ENCODE measurements around the gene ADGRB2.

The ADGRB2 gene

DNA sequence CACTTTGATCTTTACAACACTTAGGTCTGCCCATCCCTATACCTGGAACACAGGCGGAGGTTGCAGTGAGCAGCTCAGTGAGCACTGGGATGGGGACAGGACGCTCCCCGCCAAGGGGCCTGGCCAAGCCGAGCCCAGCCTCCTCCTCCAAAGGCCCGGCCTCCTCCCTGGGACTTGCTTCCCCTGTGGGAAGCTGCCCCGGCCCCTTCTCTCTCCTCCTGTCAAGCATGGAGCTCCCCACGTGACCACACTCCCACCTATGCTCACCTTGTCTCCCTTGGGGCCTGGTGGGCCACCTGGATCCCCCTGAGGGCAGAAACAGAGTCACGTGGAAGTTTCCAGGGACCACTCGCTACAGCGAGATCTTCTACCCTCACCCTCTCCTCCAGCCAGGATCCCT, 73.2 kb downstream of the ADGRB2 start:
- H3K9ac ChIP-seq (ENCODE audit: low read depth, low read length, poor library complexity, severe bottlenecking) = no peak overlapping the region
- no peaks in the 10 kb centered on the region for H4K20me1 ChIP-seq (ENCODE audit: insufficient read depth, low read length, poor library complexity, severe bottlenecking)
- no peaks in the 10 kb centered on the region for H3K79me2 ChIP-seq (ENCODE audit: insufficient read depth, low read length)
- H3K4me2 ChIP-seq (ENCODE audit: low read depth, low read length, poor library complexity, severe bottlenecking) = no peak overlapping the region
- no peaks in the 10 kb centered on the region for H3K27me3 ChIP-seq (ENCODE audit: insufficient read depth, low read length, poor library complexity, severe bottlenecking)
- H3K4me3 ChIP-seq (ENCODE audit: low read length, poor library complexity, severe bottlenecking) = no peak overlapping the region
- no peaks in the 10 kb centered on the region for H3F3A ChIP-seq (ENCODE audit: low read depth)
- no peaks in the 10 kb centered on the region for H3K4me1 ChIP-seq (ENCODE audit: insufficient read depth, low read length, poor library complexity, severe bottlenecking)
- no peak for TF ChIP-seq EZH2phosphoT487 (IDR thresholded peaks at IDR 0.05; ENCODE audit: borderline replicate concordance)
- TF ChIP-seq, protein P1, sequence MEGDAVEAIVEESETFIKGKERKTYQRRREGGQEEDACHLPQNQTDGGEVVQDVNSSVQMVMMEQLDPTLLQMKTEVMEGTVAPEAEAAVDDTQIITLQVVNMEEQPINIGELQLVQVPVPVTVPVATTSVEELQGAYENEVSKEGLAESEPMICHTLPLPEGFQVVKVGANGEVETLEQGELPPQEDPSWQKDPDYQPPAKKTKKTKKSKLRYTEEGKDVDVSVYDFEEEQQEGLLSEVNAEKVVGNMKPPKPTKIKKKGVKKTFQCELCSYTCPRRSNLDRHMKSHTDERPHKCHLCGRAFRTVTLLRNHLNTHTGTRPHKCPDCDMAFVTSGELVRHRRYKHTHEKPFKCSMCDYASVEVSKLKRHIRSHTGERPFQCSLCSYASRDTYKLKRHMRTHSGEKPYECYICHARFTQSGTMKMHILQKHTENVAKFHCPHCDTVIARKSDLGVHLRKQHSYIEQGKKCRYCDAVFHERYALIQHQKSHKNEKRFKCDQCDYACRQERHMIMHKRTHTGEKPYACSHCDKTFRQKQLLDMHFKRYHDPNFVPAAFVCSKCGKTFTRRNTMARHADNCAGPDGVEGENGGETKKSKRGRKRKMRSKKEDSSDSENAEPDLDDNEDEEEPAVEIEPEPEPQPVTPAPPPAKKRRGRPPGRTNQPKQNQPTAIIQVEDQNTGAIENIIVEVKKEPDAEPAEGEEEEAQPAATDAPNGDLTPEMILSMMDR (conservative IDR thresholded peaks at IDR 0.05; ENCODE audit: low read length) = no peak
- no peak overlapping the region for H2AFZ ChIP-seq (ENCODE audit: low read length)
- H3K36me3 ChIP-seq (ENCODE audit: insufficient read depth, low read length) = no peaks in the 10 kb centered on the region
- no peaks in the 10 kb centered on the region for H3K9me3 ChIP-seq (ENCODE audit: insufficient read depth, low read depth, low read length)
- no peaks in the 10 kb centered on the region for H3K9me2 ChIP-seq (replicated peaks; ENCODE audit: low read depth, low read length)

DNA sequence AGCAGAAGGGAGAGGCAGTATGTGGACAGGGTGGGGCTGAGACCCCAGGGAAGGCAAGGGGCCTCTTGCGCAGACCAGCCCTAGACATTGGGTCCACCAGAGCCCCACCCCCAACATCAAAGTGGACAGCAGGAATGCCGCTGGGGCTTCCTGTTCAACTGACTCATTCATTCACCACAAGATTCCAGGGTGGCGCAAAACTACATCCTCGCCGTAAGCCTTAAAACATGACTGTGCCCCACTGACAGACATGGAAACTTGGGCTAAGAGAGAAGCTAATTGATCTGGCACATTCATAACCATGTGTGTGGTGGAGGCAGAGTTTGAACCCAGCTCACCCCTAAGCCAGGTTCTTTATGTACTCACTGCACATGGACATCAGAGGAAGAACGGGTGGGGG, 74.3 kb downstream of the ADGRB2 start:
- H3K36me3 ChIP-seq (ENCODE audit: insufficient read depth, low read length) = no peaks in the 10 kb centered on the region
- no peaks in the 10 kb centered on the region for H3K9me3 ChIP-seq (ENCODE audit: insufficient read depth, low read depth, low read length)
- no peaks in the 10 kb centered on the region for H3K27me3 ChIP-seq (ENCODE audit: insufficient read depth, low read length, poor library complexity, severe bottlenecking)
- no peak overlapping the region for H3K4me2 ChIP-seq (ENCODE audit: low read depth, low read length, poor library complexity, severe bottlenecking)
- H3K9ac ChIP-seq (ENCODE audit: low read depth, low read length, poor library complexity, severe bottlenecking) = no peak overlapping the region
- no peak overlapping the region for H2AFZ ChIP-seq (ENCODE audit: low read length)
- H3F3A ChIP-seq (ENCODE audit: low read depth) = no peaks in the 10 kb centered on the region
- no peak for TF ChIP-seq EZH2phosphoT487 (IDR thresholded peaks at IDR 0.05; ENCODE audit: borderline replicate concordance)
- TF ChIP-seq, protein P1 (conservative IDR thresholded peaks at IDR 0.05; ENCODE audit: low read length) = no peak
- no peaks in the 10 kb centered on the region for H4K20me1 ChIP-seq (ENCODE audit: insufficient read depth, low read length, poor library complexity, severe bottlenecking)
- no peaks in the 10 kb centered on the region for H3K4me1 ChIP-seq (ENCODE audit: insufficient read depth, low read length, poor library complexity, severe bottlenecking)
- H3K79me2 ChIP-seq (ENCODE audit: insufficient read depth, low read length) = no peaks in the 10 kb centered on the region
- no peaks in the 10 kb centered on the region for H3K9me2 ChIP-seq (replicated peaks; ENCODE audit: low read depth, low read length)
- no peak overlapping the region for H3K4me3 ChIP-seq (ENCODE audit: low read length, poor library complexity, severe bottlenecking)

DNA sequence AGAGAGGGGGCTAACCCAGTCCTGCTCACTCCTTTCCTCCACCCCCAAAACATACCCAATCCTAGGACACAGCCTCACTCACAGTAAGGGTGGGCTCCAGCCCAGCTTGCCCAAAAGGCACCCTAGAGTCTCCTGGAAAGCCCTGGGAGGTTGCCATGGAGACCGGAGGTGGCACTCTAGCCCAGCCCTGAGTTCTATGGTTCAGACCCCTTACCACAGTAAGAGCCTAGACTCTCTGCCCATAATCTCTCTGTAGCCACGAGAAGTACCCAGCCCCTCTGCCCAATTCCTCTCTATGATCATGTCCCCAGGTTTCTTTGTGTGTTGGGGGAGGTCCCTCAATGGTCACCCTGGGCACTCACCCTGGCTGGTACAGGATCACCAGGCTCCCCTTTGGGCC, 74.8 kb downstream of the ADGRB2 start:
- TF ChIP-seq, protein P1 (conservative IDR thresholded peaks at IDR 0.05; ENCODE audit: low read length) = no peak
- no peak for TF ChIP-seq EZH2phosphoT487 (IDR thresholded peaks at IDR 0.05; ENCODE audit: borderline replicate concordance)
- no peak overlapping the region for H3K9ac ChIP-seq (ENCODE audit: low read depth, low read length, poor library complexity, severe bottlenecking)
- H3K4me3 ChIP-seq (ENCODE audit: low read length, poor library complexity, severe bottlenecking) = no peak overlapping the region
- H4K20me1 ChIP-seq (ENCODE audit: insufficient read depth, low read length, poor library complexity, severe bottlenecking) = no peaks in the 10 kb centered on the region
- H3K4me2 ChIP-seq (ENCODE audit: low read depth, low read length, poor library complexity, severe bottlenecking) = no peak overlapping the region
- H3K79me2 ChIP-seq (ENCODE audit: insufficient read depth, low read length) = no peaks in the 10 kb centered on the region
- H3K27me3 ChIP-seq (ENCODE audit: insufficient read depth, low read length, poor library complexity, severe bottlenecking) = no peaks in the 10 kb centered on the region
- H3K9me3 ChIP-seq (ENCODE audit: insufficient read depth, low read depth, low read length) = no peaks in the 10 kb centered on the region
- H3K4me1 ChIP-seq (ENCODE audit: insufficient read depth, low read length, poor library complexity, severe bottlenecking) = no peaks in the 10 kb centered on the region
- no peaks in the 10 kb centered on the region for H3F3A ChIP-seq (ENCODE audit: low read depth)
- no peak overlapping the region for H2AFZ ChIP-seq (ENCODE audit: low read length)
- H3K36me3 ChIP-seq (ENCODE audit: insufficient read depth, low read length) = no peaks in the 10 kb centered on the region
- H3K9me2 ChIP-seq (replicated peaks; ENCODE audit: low read depth, low read length) = no peaks in the 10 kb centered on the region

All from Loucy (cell line).